GM18951 (cell line): Measurements from ENCODE around the gene TMOD4.

Source experiments
- POLR2A ChIP-seq: IDR thresholded peaks from 4 replicates; pipeline ENCODE4 v1.6.1; 2011; ENCODE audit warnings: mild to moderate bottlenecking; ENCODE audit not compliant: insufficient read length, insufficient read depth; ENCODE audit errors: extremely low read depth
- in situ Hi-C: fragments of 300-500 bp; cut with MboI; formaldehyde crosslinking; loops from one replicate; pipeline ENCODE4 v1.12.0; 2022; ENCODE audit warnings: low sequenced_read_pairs, mixed read lengths, inconsistent platforms; ENCODE audit not compliant: unreplicated experiment

TMOD4 gene

DNA sequence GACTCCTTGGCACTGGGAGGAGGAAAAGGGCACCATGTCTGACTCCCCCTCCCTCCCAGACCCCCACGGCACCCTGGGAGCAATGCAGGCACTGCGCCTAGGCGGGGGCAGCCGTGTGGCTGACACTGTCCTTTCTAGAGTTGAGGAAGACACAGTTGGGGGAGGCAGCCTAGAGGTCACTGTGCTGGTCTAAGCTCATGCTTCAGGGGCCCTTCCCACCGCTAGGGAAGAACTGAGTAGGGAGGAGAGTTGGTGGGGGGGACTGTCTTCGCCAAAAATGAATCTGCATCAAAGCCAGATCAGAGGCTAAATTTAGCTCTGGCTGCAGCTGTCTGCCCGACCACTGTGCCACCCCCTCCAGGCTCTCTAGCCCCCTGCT lies 32.7 kb downstream of the TMOD4 start:
- in situ Hi-C loops = no loop called here
- TF ChIP-seq POLR2A = no peak

DNA sequence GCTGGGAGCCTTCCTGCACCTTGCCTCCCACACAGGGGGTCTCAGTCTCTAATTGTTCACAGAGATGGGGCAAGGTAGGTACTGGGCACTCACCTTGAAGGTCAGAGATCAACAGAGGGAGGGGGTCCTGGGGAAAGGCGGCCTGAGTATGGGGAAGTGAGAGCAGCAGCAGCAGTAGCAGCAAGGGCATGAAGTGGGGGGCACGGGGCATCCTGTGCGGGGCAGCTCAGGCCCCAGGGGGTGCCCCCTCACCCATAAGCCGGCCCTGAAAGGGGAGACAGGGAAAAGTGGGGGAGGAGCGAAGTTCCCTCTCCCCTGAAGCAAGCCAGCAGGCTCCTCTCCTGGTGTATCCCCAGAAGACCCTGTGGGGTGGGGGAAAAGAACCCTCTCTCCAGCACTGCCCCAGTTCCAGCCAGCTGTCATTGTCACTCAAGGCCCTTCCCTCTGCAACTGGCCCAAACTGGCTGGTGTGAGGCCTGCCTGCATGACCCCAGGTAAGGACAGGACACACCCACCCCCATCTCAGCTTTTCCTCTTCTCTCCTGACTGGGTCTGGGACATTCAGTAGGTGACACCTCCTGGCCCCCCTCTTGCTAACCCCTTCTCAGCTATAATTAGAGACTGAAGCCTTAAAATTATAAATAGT lies 33.2 kb downstream of the TMOD4 start:
- in situ Hi-C loops = no loop called here

DNA sequence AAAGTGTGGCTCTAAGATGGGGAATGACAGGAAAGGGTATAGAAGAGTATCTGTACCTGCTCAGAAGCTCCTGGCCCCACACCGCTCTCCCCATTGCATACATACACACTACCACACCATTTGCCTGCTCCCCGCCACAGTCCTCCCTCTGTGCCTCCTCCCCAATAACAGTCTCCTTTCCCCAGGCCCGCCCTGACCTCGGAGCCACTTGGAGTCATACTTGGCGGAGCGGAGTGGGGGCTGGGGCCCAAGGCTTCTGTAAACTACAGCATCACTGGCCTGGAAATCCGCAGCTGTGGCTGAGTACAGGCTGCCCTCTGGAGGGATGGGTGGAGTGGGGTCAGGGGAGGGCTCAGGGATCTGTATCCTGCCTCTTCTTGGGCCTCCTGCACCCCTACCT lies 38.0 kb downstream of the TMOD4 start:
- in situ Hi-C loops = no loop called here
- no peak for TF ChIP-seq POLR2A

More for the DNA sequence above, 33.2 kb downstream of the TMOD4 start:
- TF ChIP-seq POLR2A = no peak

DNA sequence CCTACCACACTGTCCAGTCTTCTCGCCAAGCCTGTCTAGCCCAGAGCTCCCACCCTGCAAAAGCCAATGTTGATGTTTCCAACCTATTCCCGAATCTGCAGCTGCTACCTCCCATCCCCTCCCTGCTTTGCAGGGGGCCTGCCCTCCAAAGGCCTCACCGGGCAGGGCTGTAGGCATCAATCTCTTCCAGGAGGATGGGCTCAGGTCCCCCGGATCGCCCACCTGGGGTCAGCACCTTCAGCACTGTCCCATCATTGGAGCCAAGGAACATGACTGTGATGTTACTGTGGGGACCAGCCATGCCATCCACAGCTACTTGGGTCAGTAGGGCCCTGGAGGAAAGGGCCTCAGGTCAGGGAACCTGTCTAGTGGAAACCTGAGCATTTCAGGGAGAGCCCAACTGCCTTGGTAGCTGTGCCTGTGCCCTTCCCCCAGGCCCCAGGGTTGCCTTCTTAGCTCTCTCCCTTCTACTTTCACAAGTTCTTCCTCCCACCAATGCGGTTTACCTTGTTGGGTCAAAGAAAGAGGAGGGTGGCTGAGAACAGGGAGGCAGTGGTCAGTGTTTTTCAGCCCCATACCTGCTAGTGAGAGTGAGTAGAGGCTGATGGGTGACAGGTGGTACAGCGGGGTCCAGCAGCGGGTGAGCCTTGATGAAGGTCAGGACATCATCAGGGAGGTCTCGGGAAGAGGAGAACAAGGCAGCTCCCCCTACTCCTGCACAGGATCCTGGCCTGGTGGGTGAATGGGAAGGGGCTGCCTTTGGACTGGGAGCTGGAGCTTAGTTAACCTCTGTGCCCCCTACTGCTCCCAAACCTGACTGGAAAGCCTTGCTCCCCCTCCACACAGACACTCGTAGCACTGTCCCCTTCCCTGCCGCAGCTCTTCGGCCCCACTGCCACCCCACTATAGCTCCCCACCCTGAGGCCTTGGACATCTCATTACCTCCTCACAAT lies 40.1 kb downstream of the TMOD4 start:
- no peak for TF ChIP-seq POLR2A
- in situ Hi-C loops = no loop called here

DNA sequence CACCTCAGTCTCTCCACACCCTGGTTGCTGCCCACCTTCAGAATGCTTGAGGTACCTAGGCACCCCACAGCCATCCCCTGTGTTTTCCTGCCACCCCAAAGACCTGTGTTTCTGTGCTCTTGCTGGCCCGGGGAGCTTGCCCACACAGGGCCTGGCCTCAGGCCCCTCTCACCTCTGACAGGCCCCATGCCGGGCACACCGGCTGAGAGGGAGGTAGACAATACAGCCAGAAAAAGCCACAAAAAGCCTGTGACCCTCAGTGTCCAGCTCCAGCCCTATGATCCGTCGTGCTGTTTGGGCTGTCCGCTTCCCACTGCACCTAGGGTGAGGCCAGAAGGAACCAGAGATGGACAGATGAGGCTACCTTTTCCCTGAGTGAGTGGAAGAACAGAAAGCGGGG lies 40.8 kb downstream of the TMOD4 start:
- TF ChIP-seq POLR2A = no peak
- in situ Hi-C loops = no loop called here

DNA sequence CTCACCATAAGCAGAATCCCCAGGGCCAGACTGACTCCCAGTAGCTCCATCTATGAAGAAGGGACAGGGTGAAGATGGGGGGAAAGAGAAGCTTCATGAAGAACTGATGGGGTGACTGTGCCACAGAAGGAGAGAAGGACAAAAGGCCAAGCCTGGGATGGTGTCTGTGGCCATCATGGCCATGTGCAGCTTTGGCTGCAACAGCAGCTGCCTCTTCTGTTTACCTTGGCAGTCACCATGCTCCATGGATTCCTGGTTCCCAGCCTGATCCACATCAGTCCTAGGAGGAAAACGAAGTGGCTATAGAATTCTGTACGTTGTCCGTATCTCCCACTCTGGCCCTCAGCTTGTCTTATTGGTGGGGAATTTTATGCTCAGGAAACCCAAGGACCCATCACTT lies 41.4 kb downstream of the TMOD4 start:
- no peak for TF ChIP-seq POLR2A
- in situ Hi-C loops = no loop called here

DNA sequence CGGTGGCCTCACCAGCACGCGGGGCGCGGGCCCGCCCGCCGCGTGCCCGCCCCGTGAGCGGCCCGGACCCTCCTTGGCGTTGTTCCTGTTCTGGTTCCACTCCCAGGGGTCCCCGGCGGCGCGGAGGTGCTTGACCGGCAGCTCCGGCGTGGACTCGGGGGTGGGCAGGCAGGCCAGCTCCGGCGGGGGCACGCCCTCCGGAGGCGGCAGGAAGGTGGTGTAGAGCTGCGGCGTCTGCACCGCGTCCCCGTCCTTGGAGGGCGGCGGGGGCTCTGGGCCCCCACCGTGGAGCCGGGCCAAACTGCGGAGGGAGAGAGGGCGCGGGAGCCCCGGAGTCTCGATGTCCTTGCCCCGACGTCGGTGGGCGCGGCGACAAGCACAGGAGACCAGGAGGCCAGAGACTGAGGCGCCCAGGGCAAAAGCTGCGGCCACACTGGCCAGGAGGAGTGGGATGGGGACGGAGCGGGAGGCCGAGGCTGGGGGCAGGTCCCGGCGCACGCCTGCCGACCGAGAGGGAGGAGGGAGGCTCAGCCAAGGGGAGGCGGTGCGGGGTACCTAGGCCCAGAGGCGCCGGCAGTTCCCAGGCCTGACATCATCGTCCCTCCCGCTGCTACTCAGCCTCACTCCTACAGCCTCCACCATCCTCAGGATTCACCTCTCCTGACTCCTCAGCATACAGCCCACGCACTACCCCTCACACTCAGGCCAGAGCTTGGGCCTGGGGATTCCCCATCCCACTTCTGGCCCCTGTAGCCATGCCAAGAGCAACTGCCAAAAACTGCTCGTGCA lies 42.6 kb downstream of the TMOD4 start:
- in situ Hi-C loops = no loop called here

DNA sequence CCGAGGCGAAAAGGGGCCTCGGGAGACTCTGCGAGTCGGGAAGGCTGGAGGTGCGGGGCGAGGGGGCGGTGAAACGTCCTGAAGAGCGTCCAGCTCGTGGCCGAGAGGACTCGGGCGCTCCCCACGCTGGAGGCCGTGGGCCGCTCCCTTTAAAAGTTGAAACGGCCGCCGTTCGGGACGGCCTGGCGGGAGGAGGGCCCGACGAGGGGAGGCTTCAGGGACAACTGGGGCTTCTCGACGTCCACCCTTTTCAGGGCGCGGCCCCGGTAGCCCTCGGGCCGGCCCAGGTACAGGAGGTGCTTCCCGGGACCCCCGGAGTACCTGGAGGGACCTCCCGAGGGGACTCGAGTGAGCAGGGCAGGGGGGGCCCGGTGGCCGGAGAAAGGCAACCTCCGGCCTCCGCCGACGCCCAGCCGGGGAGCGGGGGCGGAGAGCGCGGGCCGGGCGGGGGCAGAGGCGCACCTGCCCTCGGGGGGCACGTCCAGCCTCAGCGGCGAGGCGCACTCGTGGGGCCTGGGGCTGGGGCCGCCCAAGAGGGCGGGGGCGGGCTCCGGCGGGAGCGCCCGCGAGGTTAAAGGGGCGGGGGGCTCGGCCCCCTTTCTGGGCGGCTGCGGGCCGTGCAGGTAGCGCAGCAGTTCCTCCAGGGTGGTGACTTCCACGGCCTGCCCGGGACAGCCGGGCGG lies 43.3 kb downstream of the TMOD4 start:
- no peak for TF ChIP-seq POLR2A
- in situ Hi-C loops = no loop called here

More for the DNA sequence above, 42.6 kb downstream of the TMOD4 start:
- TF ChIP-seq POLR2A = no peak

DNA sequence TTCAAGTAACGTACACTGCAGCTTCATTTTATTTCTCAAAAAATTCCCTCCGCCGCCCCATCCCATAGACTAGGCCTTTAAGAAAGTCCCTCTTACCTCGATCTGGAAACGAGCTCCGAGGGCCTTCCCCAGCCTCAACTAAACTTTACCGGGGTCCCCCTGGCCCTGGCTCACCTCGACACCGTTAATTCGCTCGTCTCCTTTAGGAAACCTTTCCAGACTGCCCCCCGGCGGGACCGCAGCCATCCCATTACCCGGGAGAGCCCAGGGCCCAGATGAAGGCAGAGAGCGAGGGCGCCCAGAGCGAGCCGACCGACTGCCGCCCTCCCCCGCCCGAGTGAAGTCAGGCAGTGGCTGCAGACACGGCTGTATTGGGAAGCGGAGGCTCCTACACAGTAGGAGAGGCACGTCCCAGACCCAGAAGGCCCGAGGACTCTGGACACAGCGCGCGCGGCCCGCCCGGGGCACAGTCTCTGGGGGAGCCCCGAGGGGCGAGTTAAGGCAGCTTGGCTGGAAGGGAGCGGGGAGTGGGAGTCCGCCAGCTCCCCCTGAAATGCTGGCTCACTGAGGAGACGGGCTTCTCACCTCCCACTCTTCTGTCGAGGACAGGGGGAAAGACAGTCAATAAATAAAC lies 44.0 kb downstream of the TMOD4 start:
- in situ Hi-C loops = no loop called here

DNA sequence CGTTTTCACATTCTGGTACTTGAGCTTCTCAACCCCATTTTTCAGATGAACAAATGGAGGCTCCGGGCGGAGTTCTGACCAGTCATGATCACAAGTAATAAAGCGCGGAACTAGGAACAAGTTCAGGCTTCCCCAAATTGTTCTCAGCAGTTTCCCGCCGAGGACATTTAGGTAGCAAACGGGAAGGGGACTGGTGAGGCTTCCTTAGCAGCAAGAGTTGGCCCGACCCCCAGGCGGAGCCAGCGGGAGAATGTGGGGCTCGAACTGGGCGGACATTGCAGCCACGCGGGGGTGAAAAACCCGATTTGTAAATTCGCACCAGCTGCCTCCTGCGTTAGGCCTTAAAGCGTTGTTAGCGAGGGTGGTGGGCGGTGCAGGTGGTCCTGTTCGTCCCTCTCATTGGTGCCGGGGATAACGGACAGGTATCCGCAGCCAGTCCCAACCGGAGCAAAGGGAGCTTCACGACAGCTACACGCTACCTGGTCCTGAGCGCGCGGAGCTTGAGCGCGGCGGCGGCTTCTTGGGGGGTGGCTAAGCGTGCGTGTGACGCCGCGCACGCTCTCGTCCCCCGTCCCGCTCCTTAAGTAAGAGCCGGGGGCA lies 44.7 kb downstream of the TMOD4 start:
- TF ChIP-seq POLR2A = peak; percentile 46
- in situ Hi-C loops = no loop called here

More for the DNA sequence above, 44.0 kb downstream of the TMOD4 start:
- TF ChIP-seq POLR2A = no peak

DNA sequence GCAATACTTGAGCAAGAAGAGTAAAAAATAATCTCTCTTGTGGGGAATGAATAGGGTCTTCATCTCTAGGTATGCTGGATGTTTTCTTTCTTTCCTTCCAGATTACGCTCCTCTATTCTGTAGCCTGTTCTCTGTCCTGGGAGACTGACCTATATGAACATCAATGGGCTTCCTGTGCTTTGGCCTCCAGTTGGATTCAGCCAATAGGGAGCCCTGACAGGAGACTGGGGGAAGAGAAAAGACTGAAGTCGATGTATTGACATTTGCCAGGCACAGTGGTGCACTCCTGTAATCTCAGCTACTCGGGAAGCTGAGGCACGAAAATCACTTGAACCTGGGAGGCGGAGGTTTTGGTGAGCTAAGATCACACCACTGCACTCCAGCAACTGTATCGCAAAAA lies 47.0 kb downstream of the TMOD4 start:
- no peak for TF ChIP-seq POLR2A
- in situ Hi-C loops = no loop called here
